ENCODE measurements around the gene PNPLA3. TPM values are rescaled to one million over a fixed set of nuclear protein-coding genes. Genes with fewer than 3 reads are reported as not detected.

PNPLA3 gene
- total and polyA plus RNA-seq, 8 donors = 0.34 to 2.4 (median 0.50) TPM

DNA sequence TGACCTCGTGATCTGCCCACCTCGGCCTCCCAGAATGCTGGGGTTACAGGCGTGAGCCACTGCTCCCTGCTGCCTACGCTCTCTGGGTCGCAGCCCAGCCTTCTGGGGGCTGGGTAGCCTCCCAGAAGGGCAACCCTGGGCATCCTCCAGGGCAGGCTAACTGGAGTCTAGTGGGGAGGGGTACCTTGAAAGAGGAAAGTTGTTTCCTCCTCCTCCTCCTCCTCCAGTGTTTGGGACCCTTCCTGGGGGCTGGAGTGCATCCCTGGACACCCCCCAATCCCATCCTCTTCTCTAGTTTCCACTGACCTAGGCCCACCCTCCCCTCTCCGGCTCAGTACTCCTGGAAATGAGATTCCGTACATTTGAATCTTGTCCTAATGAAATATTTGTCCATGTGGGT lies 1.3 kb downstream of the PNPLA3 start:
- Histone ChIP-seq H3K4me1 (peaks cover 7 to 16% of the 10 kb centered on the region in 2 donors), H3K27ac (no peak overlapping the region), H3K27me3 (peaks cover 16 to 61% of the 10 kb centered on the region in 2 donors), H3K9me3 (no peaks in the 10 kb centered on the region), H3K4me3 (peak overlapping the region in 1 of 2 donors; percentile 57), H3K36me3 (no peaks in the 10 kb centered on the region)
- intact Hi-C loops (cut with DNase I) = no loop called here
- ATAC-seq = no peak
- no peak for DNase-seq
- TF ChIP-seq, protein P1, sequence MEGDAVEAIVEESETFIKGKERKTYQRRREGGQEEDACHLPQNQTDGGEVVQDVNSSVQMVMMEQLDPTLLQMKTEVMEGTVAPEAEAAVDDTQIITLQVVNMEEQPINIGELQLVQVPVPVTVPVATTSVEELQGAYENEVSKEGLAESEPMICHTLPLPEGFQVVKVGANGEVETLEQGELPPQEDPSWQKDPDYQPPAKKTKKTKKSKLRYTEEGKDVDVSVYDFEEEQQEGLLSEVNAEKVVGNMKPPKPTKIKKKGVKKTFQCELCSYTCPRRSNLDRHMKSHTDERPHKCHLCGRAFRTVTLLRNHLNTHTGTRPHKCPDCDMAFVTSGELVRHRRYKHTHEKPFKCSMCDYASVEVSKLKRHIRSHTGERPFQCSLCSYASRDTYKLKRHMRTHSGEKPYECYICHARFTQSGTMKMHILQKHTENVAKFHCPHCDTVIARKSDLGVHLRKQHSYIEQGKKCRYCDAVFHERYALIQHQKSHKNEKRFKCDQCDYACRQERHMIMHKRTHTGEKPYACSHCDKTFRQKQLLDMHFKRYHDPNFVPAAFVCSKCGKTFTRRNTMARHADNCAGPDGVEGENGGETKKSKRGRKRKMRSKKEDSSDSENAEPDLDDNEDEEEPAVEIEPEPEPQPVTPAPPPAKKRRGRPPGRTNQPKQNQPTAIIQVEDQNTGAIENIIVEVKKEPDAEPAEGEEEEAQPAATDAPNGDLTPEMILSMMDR (IDR thresholded peaks at IDR 0.05) = no peak

DNA sequence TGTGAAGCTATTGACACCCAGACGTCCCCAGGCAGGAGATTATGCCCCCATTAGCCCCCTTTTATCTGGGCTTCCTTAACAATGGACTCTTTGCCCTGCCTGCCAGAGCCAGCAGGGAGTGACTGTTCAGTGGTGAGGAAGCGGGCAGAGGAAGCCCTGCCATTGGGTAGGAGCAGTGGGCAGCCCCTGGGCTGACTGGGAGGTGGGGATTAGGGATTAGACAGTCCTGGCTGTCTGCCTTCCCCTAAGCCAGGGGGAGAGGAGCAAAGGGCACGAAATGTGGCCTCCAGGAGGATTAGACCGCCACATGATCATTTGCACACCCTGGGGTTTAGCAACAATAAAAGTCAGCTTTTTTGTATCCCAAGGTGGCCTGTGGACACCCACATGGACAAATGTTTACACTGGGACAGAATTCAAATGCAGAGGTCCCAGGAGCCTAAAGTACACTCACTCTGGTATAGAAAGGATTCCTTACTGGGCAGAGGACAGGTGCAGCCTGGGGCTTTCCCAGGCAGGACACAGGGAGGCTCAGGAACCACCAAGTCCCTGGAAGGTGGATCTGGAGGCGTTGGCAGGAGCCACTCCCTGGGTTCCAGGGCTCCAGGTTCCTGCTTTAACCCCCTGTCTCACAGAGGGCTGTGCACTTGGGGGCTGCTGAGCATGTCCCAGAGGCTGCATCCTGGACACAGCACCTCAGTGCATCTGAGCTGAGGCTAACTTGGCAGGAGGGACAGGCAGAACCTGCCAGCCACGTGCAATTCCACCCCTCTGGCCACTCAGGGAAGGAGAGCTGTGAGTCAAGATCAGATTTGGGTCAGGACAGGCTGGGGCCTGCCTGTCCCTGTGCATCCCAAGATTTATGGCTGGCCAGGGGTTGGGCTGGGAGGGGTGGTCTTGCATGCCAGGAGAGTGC lies 2.1 kb downstream of the PNPLA3 start:
- intact Hi-C loops (cut with DNase I) = no loop called here
- Histone ChIP-seq H3K27me3 (peaks cover 16 to 53% of the 10 kb centered on the region in 2 donors), H3K4me3 (no peak overlapping the region), H3K36me3 (no peaks in the 10 kb centered on the region), H3K9me3 (no peaks in the 10 kb centered on the region), H3K4me1 (peaks cover 7 to 16% of the 10 kb centered on the region in 2 donors), H3K27ac (no peak overlapping the region)
- ATAC-seq = no peak
- no peak for DNase-seq
- TF ChIP-seq, protein P1 (IDR thresholded peaks at IDR 0.05) = no peak

DNA sequence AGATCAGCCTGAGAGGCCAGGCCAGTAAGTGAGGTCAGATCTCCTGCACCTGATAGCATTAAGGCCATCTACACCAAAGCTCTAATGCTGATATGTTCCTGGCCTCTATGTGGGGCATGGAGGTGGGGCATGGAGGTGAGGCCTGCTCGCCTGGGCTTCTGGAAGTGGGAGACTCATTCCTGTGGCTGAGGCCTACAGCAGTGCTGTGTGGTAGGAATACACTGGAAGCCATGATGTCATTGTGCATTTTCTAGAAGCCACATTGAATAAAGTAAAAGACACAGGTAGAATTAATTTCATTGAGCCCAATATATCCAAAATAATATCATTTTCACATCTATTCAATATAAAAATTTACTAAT lies 2.7 kb downstream of the PNPLA3 start:
- DNase-seq (no peak), ATAC-seq (no peak)
- no peaks in the 10 kb centered on the region for H3K9me3 ChIP-seq
- peaks cover 7 to 16% of the 10 kb centered on the region in 2 donors for H3K4me1 ChIP-seq
- H3K27ac ChIP-seq = no peak overlapping the region
- no peaks in the 10 kb centered on the region for H3K36me3 ChIP-seq
- intact Hi-C loops (cut with DNase I) = no loop called here
- H3K27me3 ChIP-seq = peaks cover 16 to 49% of the 10 kb centered on the region in 2 donors
- H3K4me3 ChIP-seq = no peak overlapping the region
- TF ChIP-seq, protein P1 (IDR thresholded peaks at IDR 0.05) = no peak

DNA sequence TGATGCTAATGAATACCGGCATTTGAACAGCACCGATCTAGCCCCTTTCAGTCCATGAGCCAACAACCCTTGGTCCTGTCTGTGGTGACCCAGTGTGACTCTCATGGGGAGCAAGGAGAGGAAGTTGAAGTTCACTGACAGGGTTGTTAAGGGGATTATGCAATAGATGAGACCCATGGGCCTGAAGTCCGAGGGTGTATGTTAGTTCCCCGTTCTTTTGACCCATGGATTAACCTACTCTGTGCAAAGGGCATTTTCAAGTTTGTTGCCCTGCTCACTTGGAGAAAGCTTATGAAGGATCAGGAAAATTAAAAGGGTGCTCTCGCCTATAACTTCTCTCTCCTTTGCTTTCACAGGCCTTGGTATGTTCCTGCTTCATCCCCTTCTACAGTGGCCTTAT lies 4.9 kb downstream of the PNPLA3 start:
- intact Hi-C loops (cut with DNase I) = no loop called here
- ATAC-seq = peak; percentile 8

DNA sequence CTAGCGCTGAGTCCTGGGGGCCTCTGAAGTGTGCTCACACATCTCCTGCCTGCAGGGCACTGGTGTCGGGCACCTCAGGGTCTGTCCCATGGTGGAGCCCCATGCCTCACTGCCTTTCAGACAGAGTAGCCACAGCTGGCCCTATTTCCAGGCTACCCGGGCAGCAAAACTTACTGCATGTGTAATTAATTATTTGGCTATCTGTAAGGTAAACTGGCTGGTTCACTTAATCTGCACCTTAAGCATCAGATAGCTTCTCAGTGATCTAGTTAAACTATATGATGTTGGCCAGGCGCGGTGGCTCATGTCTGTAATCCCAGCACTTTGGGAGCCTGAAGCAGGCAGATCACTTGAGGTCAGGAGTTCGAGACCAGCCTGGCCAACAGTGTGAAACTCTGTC lies 5.3 kb downstream of the PNPLA3 start:
- H3K27ac ChIP-seq = no peak overlapping the region
- ATAC-seq (no peak), DNase-seq (no peak)
- TF ChIP-seq, protein P1 (IDR thresholded peaks at IDR 0.05) = no peak
- no peaks in the 10 kb centered on the region for H3K36me3 ChIP-seq
- no peaks in the 10 kb centered on the region for H3K9me3 ChIP-seq
- H3K4me3 ChIP-seq = no peak overlapping the region
- intact Hi-C loops (cut with DNase I) = no loop called here
- peaks cover 4 to 10% of the 10 kb centered on the region in 2 donors for H3K4me1 ChIP-seq
- H3K27me3 ChIP-seq = peaks cover 14 to 23% of the 10 kb centered on the region in 2 donors

More for the DNA sequence above, 4.9 kb downstream of the PNPLA3 start:
- Histone ChIP-seq H3K27ac (no peak overlapping the region), H3K9me3 (no peaks in the 10 kb centered on the region), H3K4me1 (peaks cover 7 to 13% of the 10 kb centered on the region in 2 donors), H3K27me3 (peaks cover 16 to 27% of the 10 kb centered on the region in 2 donors), H3K4me3 (no peak overlapping the region), H3K36me3 (no peaks in the 10 kb centered on the region)
- TF ChIP-seq, protein P1 (IDR thresholded peaks at IDR 0.05) = no peak
- DNase-seq = no peak
